WERI-Rb-1 (cell line): ENCODE results near the gene DOK5.

Source experiments
- DNase-seq: peaks from one replicate; pipeline ENCODE4 v3.0.0-alpha.2; 2020
- H3K27ac ChIP-seq: fragments of 250-450 bp; sonication (Bioruptor Pico); 2 replicates; pipeline ENCODE4 v1.5.1; 2020; ENCODE audit warnings: mild to moderate bottlenecking, moderate library complexity
- H3K27me3 ChIP-seq: fragments of 250-450 bp; sonication (Bioruptor Pico); 2 replicates; pipeline ENCODE4 v1.5.1; 2021; ENCODE audit warnings: mild to moderate bottlenecking, low read depth, moderate library complexity; ENCODE audit not compliant: insufficient read depth, severe bottlenecking
- H3K36me3 ChIP-seq: fragments of 250-450 bp; sonication (Bioruptor Pico); 2 replicates; pipeline ENCODE4 v1.5.1; 2020; ENCODE audit warnings: mild to moderate bottlenecking, moderate library complexity
- H3K4me3 ChIP-seq: 2 replicates; pipeline ENCODE4 v1.5.1; 2011; ENCODE audit warnings: low read depth, mild to moderate bottlenecking, control low read depth, low read length
- H3K9me3 ChIP-seq: fragments of 250-450 bp; sonication (Bioruptor Pico); 2 replicates; pipeline ENCODE4 v1.5.1; 2021; ENCODE audit warnings: mild to moderate bottlenecking, moderate library complexity; ENCODE audit not compliant: severe bottlenecking
- CTCF ChIP-seq: IDR thresholded peaks from 2 replicates; pipeline ENCODE4 v1.5.1; 2011; ENCODE audit warnings: low read depth, mild to moderate bottlenecking, control low read depth, inconsistent platforms, low read length

Gene DOK5

GRCh38 chr20:54486585-54486984 lies 11.2 kb downstream of the DOK5 start:
- H3K27me3 ChIP-seq: peaks cover 67% of the 10 kb centered on the region
- no peak for DNase-seq
- H3K9me3 ChIP-seq: no peaks in the 10 kb centered on the region
- no peak for TF ChIP-seq CTCF
- no peaks in the 10 kb centered on the region for H3K36me3 ChIP-seq
- no peak overlapping the region for H3K27ac ChIP-seq
- H3K4me3 ChIP-seq: no peak overlapping the region

GRCh38 chr20:54488442-54488841 lies 13.0 kb downstream of the DOK5 start:
- Histone ChIP-seq H3K36me3 (no peaks in the 10 kb centered on the region), H3K27me3 (peaks cover 60% of the 10 kb centered on the region), H3K9me3 (no peaks in the 10 kb centered on the region), H3K27ac (no peak overlapping the region), H3K4me3 (no peak overlapping the region)
- no peak for TF ChIP-seq CTCF
- DNase-seq: no peak

GRCh38 chr20:54491506-54491905 lies 16.1 kb downstream of the DOK5 start:
- no peaks in the 10 kb centered on the region for H3K9me3 ChIP-seq
- no peak for TF ChIP-seq CTCF
- H3K27ac ChIP-seq: no peak overlapping the region
- no peak overlapping the region for H3K4me3 ChIP-seq
- no peaks in the 10 kb centered on the region for H3K36me3 ChIP-seq
- DNase-seq: no peak
- H3K27me3 ChIP-seq: peaks cover 50% of the 10 kb centered on the region

GRCh38 chr20:54494303-54495006 lies 19.1 kb downstream of the DOK5 start:
- TF ChIP-seq CTCF: no peak
- no peak for DNase-seq
- Histone ChIP-seq H3K4me3 (no peak overlapping the region), H3K27me3 (peaks cover 63% of the 10 kb centered on the region), H3K9me3 (no peaks in the 10 kb centered on the region), H3K36me3 (no peaks in the 10 kb centered on the region), H3K27ac (no peak overlapping the region)

DNA sequence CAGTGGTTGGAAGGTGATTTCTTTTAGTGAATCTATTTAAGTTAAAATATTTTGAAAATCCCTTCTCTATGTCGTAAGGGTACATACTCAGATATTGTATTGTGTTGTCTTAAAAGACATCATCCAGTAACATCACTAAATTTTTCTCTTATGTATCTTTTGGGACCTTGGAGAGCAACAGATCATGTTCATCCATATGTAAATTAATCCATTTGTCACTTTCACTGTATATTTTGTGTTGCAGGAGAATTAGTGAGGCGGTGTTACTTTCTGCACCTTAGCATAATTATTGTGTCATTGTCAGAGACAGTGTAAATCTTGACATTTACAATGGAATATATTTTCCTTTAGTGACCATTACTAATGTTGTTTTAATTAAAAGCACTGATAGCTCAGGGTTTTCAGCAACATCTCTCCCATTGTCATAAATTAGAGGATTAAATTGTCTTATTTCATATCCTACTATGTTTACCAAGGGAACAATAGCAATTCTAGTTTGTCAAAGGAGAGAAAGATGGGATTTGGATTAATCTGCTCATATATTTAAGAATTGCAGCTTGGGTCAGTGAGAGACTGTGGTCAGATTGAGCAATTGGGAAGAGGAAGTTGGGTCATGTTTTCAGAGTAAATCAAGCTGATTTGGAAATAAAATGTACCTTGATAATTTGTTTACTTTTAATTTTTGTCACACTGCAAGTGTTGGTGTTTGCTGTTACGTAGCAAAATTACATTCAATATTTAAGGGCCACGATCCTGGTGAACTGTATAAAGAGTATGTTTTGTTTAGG lies 22.7 kb downstream of the DOK5 start:
- Histone ChIP-seq H3K9me3 (no peaks in the 10 kb centered on the region), H3K4me3 (no peak overlapping the region), H3K36me3 (no peaks in the 10 kb centered on the region), H3K27ac (no peak overlapping the region), H3K27me3 (peaks cover 71% of the 10 kb centered on the region)
- DNase-seq: no peak
- no peak for TF ChIP-seq CTCF

DNA sequence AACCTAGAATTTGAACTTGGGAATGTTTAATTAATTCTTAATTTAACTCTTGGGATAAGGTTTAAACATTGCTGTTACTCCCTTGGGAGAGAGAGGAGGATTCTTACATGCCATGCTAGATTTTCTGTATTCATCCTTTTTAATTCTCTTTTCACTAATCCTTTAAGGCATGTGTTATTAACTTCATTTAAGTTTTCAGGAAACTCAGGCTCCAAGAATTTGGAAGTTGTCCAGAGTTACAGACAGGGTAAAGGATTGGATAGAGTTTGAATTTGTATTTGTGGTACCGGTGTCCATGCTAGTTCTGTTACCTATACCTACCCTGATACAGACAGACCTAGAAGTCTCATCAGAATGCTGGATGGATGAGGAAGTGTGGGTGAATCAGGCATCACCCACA lies 23.7 kb downstream of the DOK5 start:
- H3K9me3 ChIP-seq: no peaks in the 10 kb centered on the region
- no peak overlapping the region for H3K27ac ChIP-seq
- no peak for TF ChIP-seq CTCF
- H3K36me3 ChIP-seq: no peaks in the 10 kb centered on the region
- H3K4me3 ChIP-seq: no peak overlapping the region
- H3K27me3 ChIP-seq: peaks cover 64% of the 10 kb centered on the region
- DNase-seq: no peak
